ENCODE results near the gene ECE1.

The ECE1 gene

DNA sequence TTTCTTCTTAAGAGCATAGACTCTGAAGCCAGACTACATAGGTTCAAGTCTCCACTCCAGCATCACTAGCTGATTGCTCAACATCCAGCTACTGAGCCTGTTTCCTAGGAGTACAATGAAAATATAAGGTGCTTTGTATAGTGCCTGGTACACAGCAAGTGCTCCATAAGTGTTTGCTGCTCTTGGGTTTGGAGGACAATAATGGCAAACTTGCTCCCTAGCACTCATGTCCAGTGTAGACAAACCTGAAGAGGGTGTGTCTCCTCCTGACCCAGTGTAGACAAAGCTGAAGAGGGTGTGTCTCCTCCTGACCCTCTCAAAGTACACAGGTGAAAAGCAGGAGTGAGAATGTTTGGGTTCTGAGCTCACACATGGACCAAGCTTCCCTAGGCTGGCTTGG is 10.5 kb upstream of the ECE1 start:
- Histone ChIP-seq H3K4me1 (ENCODE audit: control insufficient read depth, insufficient read depth, low read length) (peaks cover 25% of the 10 kb centered on the region), H3K36me3 (ENCODE audit: control insufficient read depth, insufficient read depth, low read length) (no peaks in the 10 kb centered on the region)

GRCh38 chr1:21299780-21300395 is 9.6 kb upstream of the ECE1 start:
- no peak overlapping the region for H3K9ac ChIP-seq (ENCODE audit: low read length)
- H3K9me3 ChIP-seq (ENCODE audit: control insufficient read depth, low read length), result no peaks in the 10 kb centered on the region
- H3K4me3 ChIP-seq (ENCODE audit: low read length), result no peak overlapping the region
- H3K36me3 ChIP-seq (ENCODE audit: control insufficient read depth, insufficient read depth, low read length), result no peaks in the 10 kb centered on the region
- H3K27me3 ChIP-seq (ENCODE audit: control insufficient read depth, insufficient read depth, low read length), result no peaks in the 10 kb centered on the region
- peaks cover 27% of the 10 kb centered on the region for H3K4me1 ChIP-seq (ENCODE audit: control insufficient read depth, insufficient read depth, low read length)

More for the DNA sequence above, 10.5 kb upstream of the ECE1 start:
- H3K27me3 ChIP-seq (ENCODE audit: control insufficient read depth, insufficient read depth, low read length), result no peaks in the 10 kb centered on the region
- no peak overlapping the region for H3K4me3 ChIP-seq (ENCODE audit: low read length)
- H3K9me3 ChIP-seq (ENCODE audit: control insufficient read depth, low read length), result no peaks in the 10 kb centered on the region
- no peak overlapping the region for H3K9ac ChIP-seq (ENCODE audit: low read length)

DNA sequence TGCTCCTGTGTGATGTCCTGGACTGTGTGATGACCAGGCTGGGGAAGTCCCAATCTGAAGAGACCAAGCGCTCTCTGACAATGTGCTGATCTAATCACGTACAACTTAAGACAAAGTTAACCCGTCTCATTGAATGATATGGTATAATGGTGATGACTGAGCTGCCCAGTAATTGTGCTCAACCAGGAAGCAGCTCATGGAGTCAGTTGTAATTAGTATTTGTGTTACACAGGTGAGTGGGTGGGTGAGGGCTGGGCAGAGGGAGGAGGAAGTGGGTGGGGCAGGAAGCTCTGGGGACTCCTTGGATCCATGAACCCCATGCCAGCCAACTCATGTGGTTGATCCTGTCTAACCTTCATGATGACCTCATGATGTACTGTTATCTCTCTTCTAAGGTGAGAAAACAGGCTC is 8.7 kb upstream of the ECE1 start:
- H3K36me3 ChIP-seq (ENCODE audit: control insufficient read depth, insufficient read depth, low read length), result no peaks in the 10 kb centered on the region
- H3K9ac ChIP-seq (ENCODE audit: low read length), result no peak overlapping the region
- H3K27me3 ChIP-seq (ENCODE audit: control insufficient read depth, insufficient read depth, low read length), result no peaks in the 10 kb centered on the region
- no peaks in the 10 kb centered on the region for H3K9me3 ChIP-seq (ENCODE audit: control insufficient read depth, low read length)
- H3K4me1 ChIP-seq (ENCODE audit: control insufficient read depth, insufficient read depth, low read length), result peaks cover 36% of the 10 kb centered on the region
- no peak overlapping the region for H3K4me3 ChIP-seq (ENCODE audit: low read length)

DNA sequence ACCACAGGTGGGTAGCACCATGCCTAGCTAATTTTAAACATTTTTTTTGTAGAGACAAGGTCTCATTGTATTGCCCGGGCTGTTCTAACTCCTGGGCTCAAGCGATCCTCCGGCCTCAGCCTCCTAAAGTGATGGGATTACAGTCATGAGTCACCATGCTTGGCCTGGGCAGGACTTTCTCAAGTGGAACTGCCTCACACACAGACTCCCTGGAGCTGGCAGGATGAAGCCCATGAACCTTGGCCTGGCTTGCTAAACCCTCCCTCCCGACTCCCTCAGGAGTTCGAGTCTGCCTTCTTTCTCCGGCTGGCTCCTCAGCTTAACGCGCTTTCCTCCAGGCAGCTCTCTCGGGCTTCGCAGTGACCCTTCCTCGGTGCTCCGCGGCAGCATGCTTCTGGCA is 7.7 kb upstream of the ECE1 start:
- Histone ChIP-seq H3K27me3 (ENCODE audit: control insufficient read depth, insufficient read depth, low read length) (no peaks in the 10 kb centered on the region), H3K9me3 (ENCODE audit: control insufficient read depth, low read length) (no peaks in the 10 kb centered on the region), H3K4me1 (ENCODE audit: control insufficient read depth, insufficient read depth, low read length) (peaks cover 42% of the 10 kb centered on the region), H3K9ac (ENCODE audit: low read length) (no peak overlapping the region), H3K4me3 (ENCODE audit: low read length) (no peak overlapping the region), H3K36me3 (ENCODE audit: control insufficient read depth, insufficient read depth, low read length) (no peaks in the 10 kb centered on the region)

GRCh38 chr1:21296509-21297354 is 6.5 kb upstream of the ECE1 start:
- Histone ChIP-seq H3K4me1 (ENCODE audit: control insufficient read depth, insufficient read depth, low read length) (peaks cover 33% of the 10 kb centered on the region), H3K36me3 (ENCODE audit: control insufficient read depth, insufficient read depth, low read length) (no peaks in the 10 kb centered on the region), H3K9me3 (ENCODE audit: control insufficient read depth, low read length) (no peaks in the 10 kb centered on the region), H3K27me3 (ENCODE audit: control insufficient read depth, insufficient read depth, low read length) (no peaks in the 10 kb centered on the region), H3K4me3 (ENCODE audit: low read length) (no peak overlapping the region), H3K9ac (ENCODE audit: low read length) (no peak overlapping the region)

GRCh38 chr1:21295545-21295944 is 5.3 kb upstream of the ECE1 start:
- H3K27me3 ChIP-seq (ENCODE audit: control insufficient read depth, insufficient read depth, low read length), result peaks cover 5% of the 10 kb centered on the region
- H3K9me3 ChIP-seq (ENCODE audit: control insufficient read depth, low read length), result no peaks in the 10 kb centered on the region
- no peak overlapping the region for H3K9ac ChIP-seq (ENCODE audit: low read length)
- no peak overlapping the region for H3K4me3 ChIP-seq (ENCODE audit: low read length)
- H3K4me1 ChIP-seq (ENCODE audit: control insufficient read depth, insufficient read depth, low read length), result peaks cover 33% of the 10 kb centered on the region
- H3K36me3 ChIP-seq (ENCODE audit: control insufficient read depth, insufficient read depth, low read length), result no peaks in the 10 kb centered on the region

DNA sequence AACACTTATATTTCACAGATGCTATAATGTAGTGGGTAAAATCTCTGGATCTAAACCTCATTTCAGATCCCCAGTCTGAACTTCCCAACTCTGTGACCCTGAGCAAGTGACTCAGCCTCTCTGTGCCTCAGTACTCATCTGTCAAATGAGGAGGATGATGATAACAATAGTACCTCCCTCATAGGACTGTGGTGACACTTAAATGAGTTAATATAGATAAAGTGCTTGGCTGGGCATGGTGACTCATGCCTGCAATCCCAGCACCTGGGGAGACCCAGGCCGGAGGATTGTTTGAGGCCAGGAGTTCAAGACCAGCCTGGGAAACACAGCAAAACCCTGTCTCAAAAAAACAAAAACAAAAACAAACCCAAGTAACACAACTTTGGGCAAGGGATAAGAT is 4.7 kb upstream of the ECE1 start:
- no peak overlapping the region for H3K9ac ChIP-seq (ENCODE audit: low read length)

GRCh38 chr1:21294266-21294989 is 4.2 kb upstream of the ECE1 start:
- Histone ChIP-seq H3K4me1 (ENCODE audit: control insufficient read depth, insufficient read depth, low read length) (peaks cover 36% of the 10 kb centered on the region), H3K36me3 (ENCODE audit: control insufficient read depth, insufficient read depth, low read length) (no peaks in the 10 kb centered on the region), H3K9me3 (ENCODE audit: control insufficient read depth, low read length) (no peaks in the 10 kb centered on the region), H3K9ac (ENCODE audit: low read length) (peak overlapping the region; percentile 22), H3K4me3 (ENCODE audit: low read length) (no peak overlapping the region), H3K27me3 (ENCODE audit: control insufficient read depth, insufficient read depth, low read length) (peaks cover 10% of the 10 kb centered on the region)

More for the DNA sequence above, 4.7 kb upstream of the ECE1 start:
- Histone ChIP-seq H3K9me3 (ENCODE audit: control insufficient read depth, low read length) (no peaks in the 10 kb centered on the region), H3K4me3 (ENCODE audit: low read length) (no peak overlapping the region), H3K27me3 (ENCODE audit: control insufficient read depth, insufficient read depth, low read length) (peaks cover 8% of the 10 kb centered on the region), H3K4me1 (ENCODE audit: control insufficient read depth, insufficient read depth, low read length) (peaks cover 33% of the 10 kb centered on the region), H3K36me3 (ENCODE audit: control insufficient read depth, insufficient read depth, low read length) (no peaks in the 10 kb centered on the region)

GRCh38 chr1:21293537-21294265 is 3.4 kb upstream of the ECE1 start:
- Histone ChIP-seq H3K27me3 (ENCODE audit: control insufficient read depth, insufficient read depth, low read length) (peaks cover 12% of the 10 kb centered on the region), H3K9me3 (ENCODE audit: control insufficient read depth, low read length) (no peaks in the 10 kb centered on the region), H3K4me3 (ENCODE audit: low read length) (no peak overlapping the region), H3K9ac (ENCODE audit: low read length) (peak overlapping the region; percentile 22), H3K36me3 (ENCODE audit: control insufficient read depth, insufficient read depth, low read length) (no peaks in the 10 kb centered on the region), H3K4me1 (ENCODE audit: control insufficient read depth, insufficient read depth, low read length) (peaks cover 34% of the 10 kb centered on the region)

DNA sequence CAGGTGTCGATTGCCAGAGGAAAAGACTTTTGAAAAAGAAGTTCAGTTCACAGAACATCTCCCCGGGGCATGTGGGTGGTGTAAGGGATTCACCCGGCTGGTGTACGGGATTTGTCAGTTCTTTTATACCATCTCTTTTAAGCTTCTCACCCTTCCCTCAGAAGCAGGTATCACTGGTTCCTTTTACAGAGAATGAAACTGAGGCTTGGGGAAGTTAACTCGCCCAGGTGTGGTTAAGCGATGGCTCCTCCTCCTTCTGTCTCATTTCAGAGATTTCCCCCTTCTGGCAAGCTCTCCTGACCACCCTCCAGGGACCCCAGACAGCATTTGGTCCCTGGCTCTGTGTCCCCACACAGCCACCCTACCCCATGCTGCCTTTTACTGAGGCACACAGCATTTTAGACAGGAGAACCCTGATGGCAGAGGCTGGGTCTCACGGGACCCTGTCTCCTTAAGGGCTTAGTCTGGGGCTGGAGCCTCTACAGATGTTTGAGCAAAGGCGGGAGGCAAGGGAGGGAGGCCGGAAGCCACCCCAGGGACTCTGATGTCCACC is 2.8 kb upstream of the ECE1 start:
- no peaks in the 10 kb centered on the region for H3K9me3 ChIP-seq (ENCODE audit: control insufficient read depth, low read length)
- H3K4me1 ChIP-seq (ENCODE audit: control insufficient read depth, insufficient read depth, low read length), result peaks cover 31% of the 10 kb centered on the region
- no peak overlapping the region for H3K4me3 ChIP-seq (ENCODE audit: low read length)
- peaks cover 12% of the 10 kb centered on the region for H3K27me3 ChIP-seq (ENCODE audit: control insufficient read depth, insufficient read depth, low read length)
- peak overlapping the region; percentile 17 for H3K9ac ChIP-seq (ENCODE audit: low read length)
- H3K36me3 ChIP-seq (ENCODE audit: control insufficient read depth, insufficient read depth, low read length), result no peaks in the 10 kb centered on the region

DNA sequence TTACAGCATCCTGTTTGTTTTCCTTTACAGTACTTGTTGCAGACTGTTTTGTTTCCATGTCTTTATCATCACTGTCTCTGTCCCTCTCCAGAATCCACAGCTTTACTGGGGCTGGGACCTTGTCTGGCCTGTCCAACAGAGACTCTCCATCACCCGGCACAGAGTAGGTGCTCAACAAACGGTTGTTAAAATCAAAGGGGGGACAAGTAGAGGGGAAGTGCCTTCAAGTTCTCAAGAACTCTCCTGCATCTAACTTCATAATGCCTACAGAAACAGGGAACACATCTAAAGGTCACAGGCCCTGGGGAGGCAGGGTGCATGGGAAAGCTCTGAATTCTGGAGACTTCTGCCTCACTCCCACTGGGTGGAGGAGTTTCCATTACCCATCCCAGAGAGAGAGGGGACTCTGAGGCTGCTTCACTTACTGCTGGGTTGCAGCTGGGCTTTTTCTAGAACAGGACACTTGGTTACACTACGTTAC is 2.3 kb upstream of the ECE1 start:
- Histone ChIP-seq H3K27me3 (ENCODE audit: control insufficient read depth, insufficient read depth, low read length) (peaks cover 12% of the 10 kb centered on the region), H3K4me1 (ENCODE audit: control insufficient read depth, insufficient read depth, low read length) (peaks cover 31% of the 10 kb centered on the region), H3K9me3 (ENCODE audit: control insufficient read depth, low read length) (no peaks in the 10 kb centered on the region), H3K4me3 (ENCODE audit: low read length) (no peak overlapping the region), H3K36me3 (ENCODE audit: control insufficient read depth, insufficient read depth, low read length) (no peaks in the 10 kb centered on the region), H3K9ac (ENCODE audit: low read length) (no peak overlapping the region)

Measured in mucosa of stomach (tissue), 1 donor.